Astrocyte (in vitro differentiated cells and primary cell): ENCODE measurements around the gene ASB2.

ENCODE experiments used
- CTCF ChIP-seq: IDR thresholded peaks from 2 replicates; pipeline ENCODE4 v1.5.1; 2011; ENCODE audit warnings: low read depth, mild to moderate bottlenecking, inconsistent platforms, low read length, moderate library complexity; ENCODE audit not compliant: insufficient read depth
- EZH2 ChIP-seq: IDR thresholded peaks from 2 replicates; pipeline ENCODE4 v1.6.1; 2012; ENCODE audit warnings: mild to moderate bottlenecking, low read length, inconsistent platforms; ENCODE audit not compliant: insufficient read depth

- no peak for TF ChIP-seq CTCF
- TF ChIP-seq EZH2 = no peak
Measured at GRCh38 chr14:94001016-94001415, 24.6 kb upstream of the ASB2 start.
